ENCODE data around the gene SF3B6.

DNA sequence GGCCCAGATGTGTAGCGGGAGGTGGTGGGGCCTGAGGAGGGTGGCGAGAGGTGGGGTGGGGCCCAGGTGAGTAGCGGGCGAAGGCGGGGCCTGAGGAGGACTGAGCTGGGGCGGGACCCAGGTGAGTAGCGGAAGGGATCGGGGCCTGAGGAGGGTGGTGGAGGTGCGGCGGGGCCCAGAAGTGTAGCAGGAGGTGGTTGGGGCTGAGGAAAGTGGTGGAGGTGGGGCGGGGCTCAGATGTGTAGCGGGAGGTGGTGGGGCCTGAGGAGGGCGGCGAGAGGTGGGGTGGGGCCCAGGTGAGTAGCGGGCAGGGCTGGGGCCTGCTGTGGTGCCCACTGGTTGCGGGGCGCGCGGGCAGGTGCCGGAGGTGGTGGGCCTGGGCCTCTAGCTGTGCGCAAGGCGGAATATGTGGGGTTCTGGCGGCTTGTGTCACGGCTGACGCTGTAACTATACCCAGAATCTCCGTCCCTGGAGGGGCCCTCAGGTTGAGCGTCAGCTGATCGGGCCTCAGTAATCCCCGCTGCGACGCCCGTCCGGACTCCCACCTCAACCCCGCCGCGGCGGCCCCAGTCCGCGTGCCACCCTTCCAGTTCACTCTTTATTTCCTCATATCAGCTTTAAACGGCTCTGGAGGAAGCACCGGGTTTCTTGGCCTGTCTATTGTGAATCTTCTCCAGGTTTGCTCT is 866 bp upstream of the SF3B6 start:
- TF ChIP-seq, protein P1, sequence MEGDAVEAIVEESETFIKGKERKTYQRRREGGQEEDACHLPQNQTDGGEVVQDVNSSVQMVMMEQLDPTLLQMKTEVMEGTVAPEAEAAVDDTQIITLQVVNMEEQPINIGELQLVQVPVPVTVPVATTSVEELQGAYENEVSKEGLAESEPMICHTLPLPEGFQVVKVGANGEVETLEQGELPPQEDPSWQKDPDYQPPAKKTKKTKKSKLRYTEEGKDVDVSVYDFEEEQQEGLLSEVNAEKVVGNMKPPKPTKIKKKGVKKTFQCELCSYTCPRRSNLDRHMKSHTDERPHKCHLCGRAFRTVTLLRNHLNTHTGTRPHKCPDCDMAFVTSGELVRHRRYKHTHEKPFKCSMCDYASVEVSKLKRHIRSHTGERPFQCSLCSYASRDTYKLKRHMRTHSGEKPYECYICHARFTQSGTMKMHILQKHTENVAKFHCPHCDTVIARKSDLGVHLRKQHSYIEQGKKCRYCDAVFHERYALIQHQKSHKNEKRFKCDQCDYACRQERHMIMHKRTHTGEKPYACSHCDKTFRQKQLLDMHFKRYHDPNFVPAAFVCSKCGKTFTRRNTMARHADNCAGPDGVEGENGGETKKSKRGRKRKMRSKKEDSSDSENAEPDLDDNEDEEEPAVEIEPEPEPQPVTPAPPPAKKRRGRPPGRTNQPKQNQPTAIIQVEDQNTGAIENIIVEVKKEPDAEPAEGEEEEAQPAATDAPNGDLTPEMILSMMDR (IDR thresholded peaks at IDR 0.05): no peak
- no peak for TF ChIP-seq POLR2A (IDR thresholded peaks at IDR 0.05)
